CD4-positive, alpha-beta T cell treated with Interferon gamma for 1 hour (primary cell): ENCODE measurements around the gene MAMSTR.
A peak's percentile ranks its signal among the peaks of the same experiment; 100 is the strongest.
"Not testable (repeated sequence)": the region's sequence is repeated elsewhere in the genome, so short reads cannot be mapped to it uniquely, and the experiment has no call there.

Source experiments
- DNase-seq: peaks from one replicate; pipeline ENCODE4 v3.0.0-alpha.2; 2020

MAMSTR gene

GRCh38 chr19:48718106-48718505 lies 1.4 kb downstream of the MAMSTR start:
- DNase-seq: not testable (repeated sequence)

- no peak for DNase-seq
Observed at GRCh38 chr19:48716562-48717291, 2.8 kb downstream of the MAMSTR start.

- DNase-seq: no peak
Observed at GRCh38 chr19:48715681-48716171, 3.8 kb downstream of the MAMSTR start.

- DNase-seq: no peak
Observed at GRCh38 chr19:48714759-48715675, 4.5 kb downstream of the MAMSTR start.

- peak; percentile 98 for DNase-seq
Observed at GRCh38 chr19:48713864-48714755, 5.4 kb downstream of the MAMSTR start.

- DNase-seq: no peak
Observed at GRCh38 chr19:48713041-48713863, 6.3 kb downstream of the MAMSTR start.

GRCh38 chr19:48711106-48711662 lies 8.3 kb downstream of the MAMSTR start:
- DNase-seq: no peak

- DNase-seq: no peak
Observed at GRCh38 chr19:48708471-48708870, 11.1 kb downstream of the MAMSTR start.

GRCh38 chr19:48705431-48705830 lies 14.1 kb downstream of the MAMSTR start:
- no peak for DNase-seq

- no peak for DNase-seq
Observed at GRCh38 chr19:48703316-48703715, 16.2 kb downstream of the MAMSTR start.

GRCh38 chr19:48702701-48703100 lies 16.8 kb downstream of the MAMSTR start:
- no peak for DNase-seq

- no peak for DNase-seq
Observed at GRCh38 chr19:48698046-48698445, 21.5 kb downstream of the MAMSTR start.

- DNase-seq: no peak
Observed at GRCh38 chr19:48696353-48697010, 23.0 kb downstream of the MAMSTR start.

GRCh38 chr19:48695743-48696352 lies 23.7 kb downstream of the MAMSTR start, which contains the start of gene FUT2:
TSS of gene FUT2 (plus strand) at chr19:48695971. CDS start at chr19:48702957, 6,986 bp downstream.
- DNase-seq: no peak

- not testable (repeated sequence) for DNase-seq
Observed at GRCh38 chr19:48693629-48694028, 25.9 kb downstream of the MAMSTR start.

GRCh38 chr19:48689449-48689848 lies 30.1 kb downstream of the MAMSTR start:
- no peak for DNase-seq

- no peak for DNase-seq
Observed at GRCh38 chr19:48687776-48688175, 31.7 kb downstream of the MAMSTR start.

- DNase-seq: not testable (repeated sequence)
Observed at GRCh38 chr19:48686637-48687036, 32.9 kb downstream of the MAMSTR start.

- no peak for DNase-seq
Observed at GRCh38 chr19:48686088-48686487, 33.4 kb downstream of the MAMSTR start.

- DNase-seq: no peak
Observed at GRCh38 chr19:48685583-48685982, 33.9 kb downstream of the MAMSTR start.
